Lower leg skin (tissue), 3 donors: ENCODE results near the gene SDHD.

Experiments
- CTCF ChIP-seq, 3 donors: fragments of 450-650 bp; IDR thresholded peaks; one replicate each; pipeline ENCODE4 v1.5.1; 2016; ENCODE audit warnings: antibody characterized with exemption in 3 of 3, mild to moderate bottlenecking in 3 of 3, moderate library complexity in 2 of 3
- POLR2A ChIP-seq, 2 donors: fragments of 450-650 bp; IDR thresholded peaks; one replicate each; pipeline ENCODE4 v1.6.1; 2016 to 2017; ENCODE audit warnings: antibody characterized with exemption in 2 of 2, mild to moderate bottlenecking in 1 of 2, moderate library complexity in 1 of 2

- no peak for TF ChIP-seq CTCF (IDR thresholded peaks at IDR 0.05)
- no peak for TF ChIP-seq POLR2A (IDR thresholded peaks at IDR 0.05)
These were observed 47.8 kb downstream of the SDHD start for GRCh38 chr11:112134473-112134872.
